ENCODE measurements around the gene MAP3K19.
"Not testable (repeated sequence)": the region's sequence is repeated elsewhere in the genome, so short reads cannot be mapped to it uniquely, and the experiment has no call there.

Gene MAP3K19

GRCh38 chr2:135047300-135047699, at the start of gene MAP3K19:
Gene MAP3K19, minus strand, starts transcription at chr2:135047447. Its CDS starts 22,800 bp downstream, at chr2:135024647.
- no peak for TF ChIP-seq CTCF (IDR thresholded peaks at IDR 0.05; ENCODE audit: extremely low read depth, missing control alignments)
- no peak for DNase-seq (ENCODE audit: low spot score)

DNA sequence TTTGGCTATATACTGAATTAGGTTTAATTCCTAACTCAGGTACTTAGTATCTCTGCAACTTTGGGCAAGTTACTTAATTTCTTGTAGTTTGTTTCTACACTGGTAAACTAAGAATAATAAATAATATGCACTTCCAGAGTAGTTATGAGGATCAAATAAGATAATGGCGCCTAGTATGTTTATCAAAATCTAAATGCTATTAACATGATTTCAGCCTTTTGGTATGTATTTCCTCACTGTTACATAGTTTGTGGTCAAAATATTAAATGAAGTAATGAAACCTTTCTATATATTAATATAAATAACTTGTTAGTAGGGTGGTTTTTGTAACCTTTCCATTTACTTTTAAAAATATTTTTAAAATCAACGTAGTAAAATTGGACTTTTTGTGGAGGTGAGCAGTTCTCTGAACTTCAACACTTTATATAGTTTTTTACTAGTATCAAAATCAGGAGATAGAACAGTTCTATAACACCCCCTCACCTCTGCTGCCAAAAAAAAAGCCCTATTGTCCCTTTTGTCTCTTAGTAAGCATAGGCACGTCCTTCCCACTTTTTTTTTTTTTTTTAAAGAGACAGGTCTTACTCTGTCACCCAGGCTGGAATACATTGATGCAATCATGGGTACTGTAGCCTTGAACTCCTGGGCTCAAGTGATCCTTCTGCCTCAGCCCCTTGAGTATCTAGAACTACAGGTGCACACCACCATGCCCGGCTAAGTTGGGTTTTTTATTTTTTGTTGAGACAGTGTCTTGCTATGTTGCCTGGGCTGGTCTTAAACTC, 49.6 kb upstream of the MAP3K19 start:
- no peak for TF ChIP-seq CTCF (IDR thresholded peaks at IDR 0.05; ENCODE audit: extremely low read depth, missing control alignments)
- no peak for DNase-seq (ENCODE audit: low spot score)

DNA sequence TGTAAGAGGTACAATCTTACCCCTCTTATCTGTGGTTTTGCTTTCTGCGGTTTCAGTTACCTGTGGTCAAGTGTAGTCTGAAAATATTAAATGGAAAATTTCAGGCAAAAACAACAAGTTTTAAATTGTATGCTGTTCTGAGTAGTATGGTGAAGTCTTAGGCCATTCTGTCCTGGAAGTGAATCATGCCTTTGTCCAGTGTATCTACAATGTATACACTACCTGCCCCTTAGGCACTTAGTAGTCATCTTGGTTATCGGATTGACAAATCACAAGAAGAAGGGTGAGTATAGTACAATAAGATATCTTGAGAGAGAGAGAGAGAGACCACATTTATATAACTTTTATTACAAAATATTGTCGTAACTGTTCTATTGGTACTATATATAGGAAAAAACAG, 48.3 kb upstream of the MAP3K19 start:
- no peak for TF ChIP-seq CTCF (IDR thresholded peaks at IDR 0.05; ENCODE audit: extremely low read depth, missing control alignments)
- DNase-seq (ENCODE audit: low spot score), result no peak

- no peak for DNase-seq (ENCODE audit: low spot score)
- no peak for TF ChIP-seq CTCF (IDR thresholded peaks at IDR 0.05; ENCODE audit: extremely low read depth, missing control alignments)
These were observed 47.3 kb upstream of the MAP3K19 start for GRCh38 chr2:135094508-135094907.

GRCh38 chr2:135093670-135094330, 46.6 kb upstream of the MAP3K19 start:
- no peak for TF ChIP-seq CTCF (IDR thresholded peaks at IDR 0.05; ENCODE audit: extremely low read depth, missing control alignments)
- DNase-seq (ENCODE audit: low spot score), result no peak

DNA sequence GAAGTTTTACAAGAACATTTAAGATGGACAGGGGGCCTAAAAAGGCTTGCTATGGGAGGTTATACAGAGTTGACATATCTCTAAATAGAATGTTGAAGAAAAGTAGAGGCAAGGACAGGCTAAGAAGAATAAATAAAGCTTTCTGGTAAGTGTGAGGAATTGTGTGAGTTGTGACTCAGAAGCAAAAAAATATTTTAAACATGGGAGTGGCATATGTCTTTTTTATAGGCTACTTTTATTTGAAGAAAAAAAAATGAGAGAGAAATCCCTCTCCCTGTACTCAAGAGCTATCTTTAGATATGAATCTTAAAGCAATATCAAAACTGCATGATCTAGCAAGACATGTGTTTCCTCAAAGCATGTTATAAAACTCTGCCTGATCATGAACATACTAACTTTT, 45.9 kb upstream of the MAP3K19 start:
- DNase-seq (ENCODE audit: low spot score), result no peak
- TF ChIP-seq CTCF (IDR thresholded peaks at IDR 0.05; ENCODE audit: extremely low read depth, missing control alignments), result no peak

DNA sequence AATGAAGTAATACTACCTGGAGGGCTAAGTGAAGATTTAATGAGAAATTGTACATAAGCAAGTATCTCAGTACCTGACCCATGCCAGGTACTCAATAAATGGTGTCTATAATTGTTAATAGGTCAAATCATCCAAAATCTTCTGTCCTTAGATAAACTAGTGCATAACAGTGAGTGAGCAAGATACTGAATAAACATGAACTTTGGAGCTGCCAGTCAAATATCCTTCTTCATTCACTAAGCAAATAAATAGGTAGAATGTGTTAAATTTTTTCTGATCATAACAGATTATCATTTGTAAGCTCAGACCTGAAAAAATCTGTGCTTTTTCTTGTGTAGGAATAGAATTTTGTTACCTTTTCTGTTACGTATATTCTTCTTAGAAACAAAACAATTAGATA, 44.4 kb upstream of the MAP3K19 start:
- TF ChIP-seq CTCF (IDR thresholded peaks at IDR 0.05; ENCODE audit: extremely low read depth, missing control alignments), result no peak

GRCh38 chr2:135089597-135089996, 42.4 kb upstream of the MAP3K19 start:
- not testable (repeated sequence) for DNase-seq (ENCODE audit: low spot score)

More for the DNA sequence above, 44.4 kb upstream of the MAP3K19 start:
- DNase-seq (ENCODE audit: low spot score), result no peak
